ENCODE data around the gene PTPRG.

The PTPRG gene

DNA sequence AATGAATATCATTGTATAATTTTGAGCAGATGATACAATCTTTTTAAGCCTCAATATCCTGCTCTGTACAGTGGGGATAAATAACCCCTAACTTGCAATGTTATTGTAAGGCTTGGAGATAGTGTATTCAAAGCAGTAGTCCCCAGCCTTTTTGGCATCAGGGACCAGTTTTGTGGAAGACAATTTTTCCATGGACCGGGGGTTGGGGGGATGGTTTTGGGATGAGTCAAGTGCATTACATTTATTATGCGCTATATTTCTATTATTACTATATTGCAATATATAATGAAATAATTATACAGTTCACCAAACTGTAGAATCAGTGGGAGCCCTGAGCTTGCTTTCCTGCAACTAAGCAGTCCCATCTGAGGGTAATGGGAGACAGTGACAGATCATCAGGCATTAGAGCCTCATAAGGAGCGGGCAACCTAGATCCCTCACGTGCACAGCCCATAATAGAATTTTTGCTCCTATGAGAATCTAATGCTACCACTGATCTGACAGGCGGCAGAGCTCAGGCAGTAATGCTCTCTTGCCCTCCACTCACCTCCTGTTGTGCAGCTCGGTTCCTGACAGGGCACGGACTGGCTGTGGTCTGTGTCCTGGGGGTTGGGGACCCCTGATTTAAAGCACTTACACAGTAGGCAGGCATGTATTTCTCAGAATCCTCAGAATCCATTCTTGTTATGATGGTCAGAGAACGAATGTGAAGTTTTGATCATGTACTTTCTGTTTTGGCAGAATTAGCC is 102.2 kb downstream of the PTPRG start:
- no peak for FAIRE-seq

DNA sequence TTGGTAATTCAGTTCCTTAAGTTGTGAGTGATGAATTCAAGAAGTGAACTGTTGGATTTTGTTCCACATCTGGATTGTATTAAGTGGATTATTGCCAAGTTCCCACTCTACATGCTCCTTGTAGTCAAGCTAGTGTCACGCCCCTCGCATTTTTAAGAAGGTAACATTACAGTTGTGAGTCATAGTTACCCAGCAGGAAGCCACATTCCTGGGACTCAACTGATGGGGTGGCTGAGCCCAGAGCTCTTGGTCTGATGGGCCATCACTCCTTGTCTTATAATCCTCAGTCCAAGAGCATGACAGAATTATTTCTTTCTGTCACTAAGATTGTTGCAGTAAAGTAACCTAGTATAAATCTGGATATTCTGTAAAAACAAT is 102.7 kb downstream of the PTPRG start:
- FAIRE-seq, result no peak

DNA sequence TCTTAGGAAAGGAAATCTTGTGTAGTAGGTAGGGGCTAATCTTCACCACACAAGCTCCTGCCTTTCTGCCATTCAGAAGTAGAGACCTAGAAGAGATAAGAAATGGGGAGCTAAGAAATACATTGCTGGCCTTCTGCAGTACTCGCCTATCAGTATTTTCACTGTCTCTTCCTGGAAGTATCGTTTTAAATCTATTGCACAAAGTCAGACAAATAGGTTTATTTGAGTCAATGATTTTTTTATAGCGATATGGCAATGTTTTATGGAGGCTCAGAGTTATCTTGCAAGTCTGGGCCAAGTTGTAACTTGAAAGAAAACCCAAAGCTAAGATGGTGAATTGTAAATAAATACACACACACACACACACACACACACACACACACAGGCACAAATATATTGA is 103.8 kb downstream of the PTPRG start:
- FAIRE-seq, result no peak

DNA sequence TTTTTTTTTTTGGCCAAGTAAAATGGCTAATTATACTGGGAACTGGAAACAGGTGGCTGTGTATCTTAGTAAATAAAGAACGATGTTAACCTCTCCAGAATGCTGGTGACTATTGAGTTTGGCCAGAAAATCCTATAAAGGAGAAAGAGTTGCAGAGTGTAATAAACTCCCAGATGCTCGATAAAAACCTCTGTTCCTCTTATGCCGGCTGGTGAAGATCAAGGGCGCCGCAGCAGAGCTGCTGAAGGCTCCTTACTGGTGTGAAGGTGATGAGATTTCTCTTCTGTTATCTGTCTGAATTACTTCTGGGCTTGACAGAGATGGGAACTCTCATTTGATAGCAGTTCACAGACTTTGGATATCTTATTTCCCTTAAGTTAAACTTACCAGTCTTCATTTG is 104.6 kb downstream of the PTPRG start:
- no peak for FAIRE-seq

DNA sequence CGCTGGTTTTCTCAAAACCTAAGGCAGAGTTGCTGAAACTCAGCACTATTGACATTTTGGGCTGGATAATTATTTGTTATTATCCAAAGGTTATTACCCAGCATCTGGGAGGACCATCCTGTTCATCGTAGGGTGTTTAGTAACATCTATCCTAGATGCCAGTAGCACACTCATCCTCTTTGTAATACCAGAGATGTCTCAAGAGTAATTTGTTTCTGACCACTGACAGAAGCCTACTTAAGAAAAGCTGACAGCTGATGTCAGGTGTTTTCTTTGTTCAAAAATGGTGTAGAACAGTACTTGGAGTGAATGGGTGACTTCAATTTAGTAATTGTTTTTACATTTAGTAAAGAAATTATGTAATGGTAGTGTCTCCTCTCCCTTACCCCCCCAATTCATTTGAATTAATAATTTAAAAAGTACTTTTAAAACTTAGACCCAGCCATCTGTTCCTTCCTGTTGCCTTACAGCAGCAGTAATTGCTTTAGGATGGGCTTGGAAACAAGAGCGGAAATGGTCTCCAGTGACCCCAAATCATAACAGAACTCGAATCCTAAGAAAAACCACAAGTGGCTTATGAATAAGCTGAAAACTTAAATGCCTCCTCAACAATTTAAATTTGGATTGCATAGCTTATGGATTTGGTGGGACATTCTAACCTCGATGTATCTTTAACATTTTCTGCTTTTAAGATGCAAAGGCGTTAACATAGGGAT is 105.4 kb downstream of the PTPRG start:
- no peak for FAIRE-seq

DNA sequence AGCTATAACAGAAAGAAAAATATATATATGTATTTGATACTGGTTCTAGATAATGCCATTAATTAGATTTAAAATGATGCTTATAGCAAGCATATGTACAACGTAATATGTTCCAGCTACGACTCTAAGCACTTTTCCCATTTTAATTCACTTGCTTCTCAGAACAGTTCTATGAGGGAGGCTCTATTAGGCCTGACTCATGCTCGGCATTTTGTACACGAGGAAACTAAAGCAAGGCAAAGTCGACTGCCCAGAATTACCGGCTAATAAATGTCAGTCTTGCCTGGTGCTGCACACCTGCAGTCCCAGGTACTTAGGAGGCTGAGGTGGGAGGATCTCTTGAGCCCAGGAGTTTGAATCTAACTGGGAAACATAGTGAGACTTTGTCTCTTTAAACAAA is 106.0 kb downstream of the PTPRG start:
- FAIRE-seq, result no peak

DNA sequence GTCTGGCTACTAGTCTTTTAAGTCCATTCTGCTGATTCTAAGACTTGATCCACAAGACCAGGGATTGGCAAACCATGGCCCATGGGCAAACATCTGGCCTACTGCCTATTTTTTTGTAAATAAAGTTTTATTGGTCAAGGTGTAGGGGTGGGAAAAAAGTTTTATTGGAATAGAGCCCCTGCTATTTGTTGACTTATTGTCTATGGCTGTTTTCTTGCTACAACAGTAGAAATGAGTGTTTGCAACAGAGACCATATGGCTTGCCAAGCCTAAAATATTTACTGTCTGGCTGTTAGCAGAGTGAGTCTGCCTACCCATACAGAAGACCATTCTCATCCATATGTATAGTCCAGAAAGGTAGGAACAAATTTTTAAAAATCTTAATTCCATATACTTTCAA is 106.4 kb downstream of the PTPRG start:
- no peak for FAIRE-seq

DNA sequence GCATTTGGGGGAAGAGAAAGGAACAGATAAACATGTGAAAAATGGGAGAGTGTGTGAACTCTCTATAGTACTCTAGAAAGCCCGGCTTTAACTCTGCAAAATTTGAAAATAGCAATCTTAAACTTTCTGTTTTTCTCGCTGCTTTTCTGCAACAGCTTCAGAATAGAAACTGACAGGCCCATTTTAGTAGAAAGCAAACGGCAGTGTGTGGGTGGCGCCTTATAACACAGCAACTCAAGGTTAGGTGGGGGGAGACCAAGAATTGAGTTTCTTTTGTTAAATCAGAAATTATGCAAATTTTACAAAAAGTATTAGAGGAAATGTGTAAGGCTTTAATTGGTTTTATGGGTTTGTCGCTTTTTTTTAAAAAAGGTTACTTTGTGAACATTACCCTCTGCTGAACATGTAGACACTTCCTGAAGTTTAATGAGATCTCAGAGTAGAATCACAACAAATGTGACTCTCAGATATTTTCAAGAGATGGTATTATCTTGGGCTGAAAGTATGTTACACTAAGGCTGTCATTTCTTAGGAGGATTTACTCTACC is 107.0 kb downstream of the PTPRG start:
- FAIRE-seq, result no peak

DNA sequence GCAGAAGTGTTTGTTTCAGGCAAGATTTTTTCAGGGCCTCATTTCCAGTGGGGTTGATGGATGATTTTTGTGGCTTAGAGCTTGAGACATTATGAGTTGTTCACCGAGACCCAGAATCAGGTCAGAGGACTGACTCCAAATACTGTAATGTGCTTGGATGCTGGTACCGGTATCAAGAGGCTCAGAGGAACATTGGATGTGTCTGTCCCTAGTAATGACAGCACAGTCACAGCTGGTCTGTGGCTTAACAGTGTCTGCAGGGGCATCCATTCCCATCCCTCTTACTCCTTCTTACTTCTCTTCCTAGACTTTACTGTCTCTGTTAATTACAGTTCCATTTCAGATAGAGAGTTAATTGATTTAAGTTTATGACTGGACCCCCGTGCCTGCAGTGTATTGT is 107.8 kb downstream of the PTPRG start:
- no peak for FAIRE-seq

DNA sequence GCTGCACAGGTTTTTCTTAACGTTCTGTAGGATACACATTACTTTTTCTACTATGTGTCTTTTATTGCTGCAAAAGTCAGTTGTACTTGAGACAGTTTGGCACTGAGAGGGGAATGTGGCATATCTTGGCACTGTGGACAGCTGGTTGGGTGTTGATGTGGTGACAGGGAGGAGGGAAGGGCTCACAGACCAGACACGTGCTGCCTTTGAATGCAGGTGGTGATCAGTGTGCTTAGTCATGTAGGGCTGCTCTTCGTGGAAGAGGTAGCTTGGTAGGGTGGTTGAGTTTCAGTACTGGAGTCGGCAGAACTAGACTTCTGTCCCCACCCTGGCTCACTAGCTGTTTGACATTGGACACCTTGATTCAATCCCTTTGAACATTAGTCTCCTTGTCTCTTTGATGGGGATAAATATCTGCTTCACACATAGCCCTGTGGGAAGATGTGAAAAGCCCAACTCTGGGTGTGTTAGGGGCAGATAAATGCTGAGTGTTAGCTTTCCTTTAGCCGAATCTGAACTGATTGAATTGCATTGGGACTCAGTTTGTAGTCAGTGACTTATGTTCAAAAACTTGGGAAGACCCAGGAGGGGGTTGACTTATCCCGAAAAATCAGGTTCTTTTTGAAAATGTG is 108.4 kb downstream of the PTPRG start:
- FAIRE-seq, result no peak

DNA sequence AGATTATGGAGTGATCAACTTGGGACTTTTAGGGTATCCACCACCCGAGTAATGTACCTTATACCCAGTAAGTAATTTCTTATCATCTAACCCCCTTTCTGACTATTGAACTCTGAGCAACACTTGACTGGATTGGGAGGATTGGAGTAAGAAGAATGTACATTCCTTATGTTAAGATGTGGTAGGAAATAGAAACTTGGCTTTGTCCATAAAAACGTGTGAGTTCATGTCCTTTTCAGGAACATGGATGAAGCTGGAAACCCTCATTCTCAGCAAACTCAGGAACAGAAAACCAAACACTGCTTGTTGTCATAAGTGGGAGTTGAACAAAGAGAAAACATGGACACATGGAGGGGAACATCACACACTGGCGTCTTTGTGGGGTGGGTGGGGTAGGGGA is 112.3 kb downstream of the PTPRG start:
- FAIRE-seq, result no peak

DNA sequence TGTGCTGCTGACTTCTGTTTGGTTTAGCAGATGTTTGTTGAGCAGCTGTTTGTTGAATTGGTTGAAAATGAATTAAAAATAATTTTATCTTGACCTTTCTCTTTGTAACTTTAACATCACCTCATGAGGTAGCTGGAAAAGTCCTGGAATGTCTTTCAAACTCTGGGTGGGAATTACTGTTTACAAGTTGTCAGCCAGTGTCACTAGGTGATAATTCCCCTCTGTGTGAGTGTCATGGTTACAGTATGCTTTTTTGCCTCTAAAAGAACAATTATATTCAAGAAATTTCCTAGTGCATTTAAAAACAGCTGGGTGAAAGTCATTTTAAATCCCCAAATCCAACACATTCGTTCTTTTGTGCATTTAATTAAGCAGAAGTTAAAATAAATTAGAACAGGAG is 113.2 kb downstream of the PTPRG start:
- FAIRE-seq, result no peak

DNA sequence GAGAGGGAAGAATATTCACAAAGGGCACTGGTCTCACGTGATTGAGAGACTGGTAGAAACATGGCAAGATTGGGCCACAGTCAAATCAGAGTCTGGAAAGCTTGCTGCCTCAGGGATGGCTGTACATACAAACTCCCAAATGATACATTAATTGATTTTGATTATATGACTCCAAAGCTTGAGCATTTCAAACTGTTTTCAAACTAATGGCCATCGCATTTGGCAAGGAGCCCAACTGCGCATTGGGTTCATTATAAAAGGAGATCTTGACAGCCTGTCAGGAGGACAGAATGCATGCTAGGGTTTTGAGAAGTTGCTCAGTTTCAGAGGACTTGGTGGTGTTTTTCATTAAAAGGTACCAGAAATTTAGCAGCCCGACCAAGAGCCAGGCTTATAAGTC is 117.7 kb downstream of the PTPRG start:
- no peak for FAIRE-seq

DNA sequence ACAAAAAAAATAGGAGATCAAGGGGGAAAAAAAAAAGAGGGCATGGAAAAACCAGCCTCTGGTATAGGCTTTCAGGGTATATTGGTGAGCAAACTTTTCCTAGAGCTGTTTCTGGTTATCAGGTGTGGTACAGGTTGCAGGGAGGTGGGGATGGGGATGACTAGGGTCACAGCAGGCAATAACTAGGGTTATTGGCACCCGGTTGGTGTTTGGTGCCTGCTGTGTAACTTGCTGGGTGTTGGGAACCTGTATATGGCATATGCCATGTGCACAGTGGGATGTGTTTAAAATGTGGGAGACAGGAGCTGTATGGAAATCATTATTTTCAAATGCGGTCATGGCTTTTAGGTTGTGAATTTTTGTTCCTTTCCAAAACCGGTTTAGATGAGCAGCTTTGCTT is 119.2 kb downstream of the PTPRG start:
- no peak for FAIRE-seq

DNA sequence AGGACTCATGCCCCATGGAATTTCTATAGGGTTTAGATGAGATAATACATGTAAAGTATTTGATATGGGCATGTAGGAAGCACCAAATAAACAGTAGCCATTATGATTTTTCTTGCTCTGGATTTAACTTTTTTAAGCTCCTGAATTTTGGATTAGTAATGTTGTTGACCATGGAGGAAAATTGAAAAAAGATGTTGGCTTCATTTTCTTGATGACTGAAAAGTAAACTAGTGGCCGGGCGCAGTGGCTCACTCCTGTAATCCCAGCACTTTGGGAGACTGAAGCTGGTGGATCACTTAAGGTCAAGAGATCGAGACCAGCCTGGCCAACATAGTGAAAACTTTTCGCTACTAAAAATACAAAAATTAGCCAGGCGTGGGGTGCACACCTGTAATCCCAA is 120.3 kb downstream of the PTPRG start:
- FAIRE-seq, result no peak

DNA sequence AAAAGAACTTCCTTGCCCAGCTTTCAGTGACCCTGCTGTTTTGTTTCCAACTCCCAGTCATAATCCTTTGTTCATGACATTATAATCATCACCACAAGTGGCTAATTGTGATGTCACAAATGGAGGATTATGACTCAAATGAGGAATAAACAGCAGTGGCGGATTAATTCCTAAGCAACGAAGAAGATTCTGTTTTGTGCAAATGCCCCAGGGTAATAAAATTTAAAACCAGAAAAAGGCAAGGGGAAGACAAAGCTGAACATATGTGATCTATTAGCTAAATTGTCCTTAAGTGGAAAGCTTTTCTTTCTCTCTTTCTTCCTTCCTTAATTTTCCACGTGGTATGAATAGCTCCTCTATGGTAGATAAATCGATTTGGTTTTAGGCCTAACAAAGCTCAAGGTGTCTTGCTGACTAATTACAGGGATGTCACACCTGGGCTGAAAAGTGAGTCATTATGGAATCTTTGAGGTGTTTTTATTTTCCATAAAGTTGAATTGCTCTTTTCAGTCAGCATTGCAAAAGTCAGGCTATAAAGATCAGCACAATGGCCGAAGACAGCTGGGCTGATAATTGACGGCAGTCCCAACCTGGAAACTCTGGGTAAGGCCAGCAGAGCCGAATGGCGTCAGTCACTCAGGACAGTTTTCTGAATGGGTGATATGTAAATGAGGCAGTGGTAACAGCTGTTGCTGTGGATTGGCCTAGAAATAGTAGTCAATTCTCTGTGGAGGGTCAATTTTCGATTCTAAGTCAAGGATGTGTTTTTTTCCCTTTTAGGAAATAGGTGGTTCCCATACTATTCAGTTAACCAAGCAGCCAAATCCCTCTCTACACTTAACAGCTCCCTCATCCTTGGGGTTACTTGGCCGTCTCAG is 121.5 kb downstream of the PTPRG start:
- no peak for FAIRE-seq

DNA sequence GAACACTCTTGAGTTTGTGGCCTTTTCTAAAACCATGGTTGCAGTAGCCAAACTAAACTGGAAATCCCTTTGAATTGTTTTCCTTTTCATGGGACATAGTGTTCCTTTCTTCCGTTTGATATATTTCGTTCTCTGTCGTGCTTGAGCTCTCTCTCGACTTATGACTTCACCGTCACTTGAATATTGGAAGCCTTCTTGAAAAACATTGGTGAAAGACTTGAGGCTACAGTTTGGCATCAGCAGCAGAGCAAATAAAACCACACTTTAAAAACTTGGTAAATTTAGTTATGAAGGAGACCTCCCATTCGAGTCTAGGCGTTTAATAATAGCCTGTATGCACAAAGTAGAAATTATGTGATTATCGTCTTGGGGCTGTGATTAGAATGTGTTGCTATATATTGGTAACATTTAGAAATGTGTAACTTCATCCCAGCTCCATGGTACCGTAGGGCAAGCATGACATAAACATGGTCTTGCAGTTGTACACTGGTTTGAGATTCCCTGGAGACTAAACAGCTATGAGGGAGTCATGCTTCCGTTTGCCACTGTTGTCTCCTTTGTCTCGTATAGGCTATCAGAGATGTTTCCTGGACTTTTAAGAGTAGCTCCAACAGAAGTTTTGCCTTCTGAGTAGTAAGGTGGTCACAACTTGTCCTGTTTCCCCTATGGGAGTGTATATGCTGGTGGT is 122.3 kb downstream of the PTPRG start:
- FAIRE-seq, result no peak

DNA sequence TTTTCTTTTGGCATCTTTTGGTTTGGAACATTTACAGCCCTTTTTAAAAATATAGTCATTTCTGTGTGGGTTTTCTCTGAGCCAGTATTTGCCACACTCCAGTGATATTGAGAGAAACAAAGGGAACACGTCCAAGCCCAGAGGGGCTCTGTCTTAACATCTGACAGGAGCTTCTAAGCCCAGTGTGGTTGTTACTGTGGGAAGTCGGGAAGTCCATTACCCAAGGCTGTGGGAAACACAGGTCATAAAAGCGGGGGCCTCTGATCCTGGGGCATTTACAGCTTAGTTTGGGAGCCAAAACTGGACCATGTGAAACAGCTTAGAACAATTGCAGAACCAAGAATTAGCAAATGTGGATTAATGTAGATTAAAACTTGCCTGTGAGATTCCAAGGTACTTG is 123.0 kb downstream of the PTPRG start:
- FAIRE-seq, result no peak

DNA sequence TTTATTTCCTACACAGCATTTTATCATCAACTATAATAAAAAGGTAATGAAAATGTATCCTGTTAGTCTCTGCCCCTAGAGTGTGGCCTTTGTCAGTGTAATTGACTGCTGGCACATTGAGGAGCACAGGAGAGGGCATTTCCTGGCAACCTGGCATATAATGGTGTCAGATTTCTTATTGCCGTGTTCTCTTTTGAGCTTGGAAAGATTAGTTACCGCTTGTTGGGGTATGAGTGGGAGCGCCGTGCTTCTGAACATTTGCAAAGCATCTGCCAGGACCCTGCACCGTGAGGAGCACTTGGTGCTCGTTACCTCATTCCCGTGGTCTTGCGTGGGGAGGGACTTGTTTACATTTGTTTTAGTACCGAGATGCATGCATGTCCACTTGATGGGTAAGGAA is 124.4 kb downstream of the PTPRG start:
- FAIRE-seq, result no peak

DNA sequence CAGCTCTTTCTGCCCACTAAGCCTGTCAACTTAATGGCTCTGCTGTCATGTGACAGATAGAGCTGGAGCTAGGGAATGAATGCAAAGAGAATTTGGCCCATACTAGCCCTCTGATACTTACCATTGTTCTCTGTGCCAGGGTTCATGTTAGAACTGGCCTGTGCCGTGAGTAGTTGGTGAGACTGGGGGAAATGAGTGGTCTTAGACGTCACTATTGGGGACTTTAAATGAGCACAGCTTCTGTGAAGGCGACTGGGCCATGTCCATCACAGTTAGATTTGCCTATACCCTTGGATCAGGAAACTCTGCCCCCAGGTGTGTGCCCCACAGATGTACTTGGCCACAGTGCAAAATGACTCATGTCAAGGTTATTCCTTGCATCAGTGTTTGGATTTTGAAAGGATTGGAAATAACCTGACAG is 124.9 kb downstream of the PTPRG start:
- FAIRE-seq, result no peak

DNA sequence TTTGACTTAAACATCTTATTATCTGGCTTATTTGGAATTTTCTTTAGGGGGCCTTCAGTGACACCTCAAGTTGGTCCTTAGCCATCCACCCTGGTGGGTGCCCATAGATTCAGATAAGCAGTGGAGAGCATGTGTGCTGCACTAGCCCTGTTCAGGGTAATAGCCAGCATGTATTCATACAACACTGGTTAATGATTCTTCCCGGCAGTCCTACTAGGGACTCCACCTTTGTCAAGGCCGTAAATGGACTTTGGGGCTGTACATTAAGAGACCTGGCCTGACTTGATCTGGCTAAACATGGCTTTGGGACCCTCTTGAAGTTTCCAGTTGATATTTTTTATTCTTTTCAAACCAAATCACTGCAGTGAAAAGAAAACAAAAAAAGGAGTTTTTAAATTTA is 125.8 kb downstream of the PTPRG start:
- FAIRE-seq, result no peak

DNA sequence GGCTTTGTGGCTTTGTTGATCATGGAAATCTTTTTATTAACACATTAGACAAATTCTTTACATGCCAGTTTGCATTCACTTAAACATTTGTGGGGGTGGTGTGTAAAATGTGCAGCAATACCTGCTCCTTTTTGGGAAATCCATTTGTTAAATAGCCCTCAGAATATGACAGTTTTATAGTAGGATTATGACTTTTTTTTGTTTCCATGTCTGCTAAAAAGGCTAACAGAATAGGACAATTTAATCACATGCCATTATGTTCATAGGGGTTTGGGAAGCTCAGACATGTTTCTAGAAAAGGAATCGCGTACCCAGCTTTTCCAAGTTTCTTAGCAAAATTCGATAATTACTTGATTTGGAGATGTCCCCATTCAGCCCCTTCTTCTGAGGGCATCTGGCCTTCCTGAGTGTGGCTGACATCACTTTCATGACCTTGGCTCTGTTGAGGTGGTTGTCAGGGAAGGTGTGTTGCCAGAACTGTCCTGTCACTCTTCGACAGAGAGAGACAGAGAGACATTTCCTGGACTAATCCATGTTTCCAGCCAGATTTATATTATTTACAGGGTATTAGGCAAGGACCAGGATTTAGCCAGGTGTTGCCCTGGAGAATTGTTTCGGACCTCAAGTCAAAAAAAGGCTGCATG is 126.4 kb downstream of the PTPRG start:
- FAIRE-seq, result no peak

All from islet of Langerhans (tissue), 1 donor.